ENCODE data around the gene FAM210B. TPM values are rescaled to one million over a fixed set of nuclear protein-coding genes. Genes with fewer than 3 reads are reported as not detected.

FAM210B gene
- total and polyA plus RNA-seq, 9 of the 15 experiments (the other 6 are each of a cell fraction or from before 2014, with no cell fraction given), result 12.1 to 87.3 (median 47.6) TPM

DNA sequence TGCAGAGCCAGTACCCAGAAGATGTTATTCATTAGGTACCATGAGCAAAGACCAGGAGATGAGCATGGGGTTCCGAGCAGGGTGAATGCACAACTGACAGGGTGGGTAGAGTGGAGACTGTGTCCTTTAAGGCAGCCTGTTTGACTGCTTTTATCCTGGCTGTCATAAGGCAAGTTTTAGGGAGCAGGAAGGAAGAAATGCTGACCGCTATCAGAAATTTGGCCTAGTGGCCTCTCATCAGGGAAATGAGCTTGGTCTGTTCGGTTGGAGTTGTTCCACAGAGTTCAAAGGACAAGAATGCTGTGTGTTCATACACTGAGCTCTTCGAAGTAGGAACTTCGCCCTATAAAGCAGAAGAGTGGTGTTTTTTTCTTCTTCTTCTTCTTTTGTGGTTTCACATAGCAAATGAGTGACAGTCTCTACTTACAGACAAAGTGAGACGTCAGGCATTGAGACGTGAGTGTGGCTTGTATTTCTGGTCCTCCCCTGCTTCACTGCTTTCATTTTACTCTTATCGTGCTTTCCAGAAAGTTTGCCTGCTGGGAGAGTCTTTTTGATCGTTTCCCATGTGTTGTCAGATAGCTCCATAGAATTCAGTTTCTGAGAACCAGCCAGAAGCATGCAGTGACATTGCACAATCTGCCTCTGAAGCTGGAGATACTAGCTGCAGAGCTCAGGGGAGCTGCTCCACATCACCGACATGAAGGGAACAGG is 53.1 kb downstream of the FAM210B start, which contains the start of gene CASS4 (continued):
- TF ChIP-seq, protein P1, sequence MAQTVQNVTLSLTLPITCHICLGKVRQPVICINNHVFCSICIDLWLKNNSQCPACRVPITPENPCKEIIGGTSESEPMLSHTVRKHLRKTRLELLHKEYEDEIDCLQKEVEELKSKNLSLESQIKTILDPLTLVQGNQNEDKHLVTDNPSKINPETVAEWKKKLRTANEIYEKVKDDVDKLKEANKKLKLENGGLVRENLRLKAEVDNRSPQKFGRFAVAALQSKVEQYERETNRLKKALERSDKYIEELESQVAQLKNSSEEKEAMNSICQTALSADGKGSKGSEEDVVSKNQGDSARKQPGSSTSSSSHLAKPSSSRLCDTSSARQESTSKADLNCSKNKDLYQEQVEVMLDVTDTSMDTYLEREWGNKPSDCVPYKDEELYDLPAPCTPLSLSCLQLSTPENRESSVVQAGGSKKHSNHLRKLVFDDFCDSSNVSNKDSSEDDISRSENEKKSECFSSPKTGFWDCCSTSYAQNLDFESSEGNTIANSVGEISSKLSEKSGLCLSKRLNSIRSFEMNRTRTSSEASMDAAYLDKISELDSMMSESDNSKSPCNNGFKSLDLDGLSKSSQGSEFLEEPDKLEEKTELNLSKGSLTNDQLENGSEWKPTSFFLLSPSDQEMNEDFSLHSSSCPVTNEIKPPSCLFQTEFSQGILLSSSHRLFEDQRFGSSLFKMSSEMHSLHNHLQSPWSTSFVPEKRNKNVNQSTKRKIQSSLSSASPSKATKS (CRISPR knock-in tag; IDR thresholded peaks at IDR 0.05), result no peak
- peak; percentile 97 for TF ChIP-seq POLR2AphosphoS5 (IDR thresholded peaks at IDR 0.05; ENCODE audit: control insufficient read depth, insufficient read depth, low read depth, low read length)
- peak; percentile 89; the same call in 1 of the 2 replicates for TF ChIP-seq CBX5 (IDR thresholded peaks at IDR 0.05; ENCODE audit: borderline replicate concordance, low read depth)
- no peak for TF ChIP-seq ARHGAP35 (IDR thresholded peaks at IDR 0.05; ENCODE audit: partially characterized antibody)
- TF ChIP-seq NR1H2 (CRISPR knock-in tag; IDR thresholded peaks at IDR 0.05), result no peak
- no peak for TF ChIP-seq NR0B1 (IDR thresholded peaks at IDR 0.05; ENCODE audit: partially characterized antibody)
- peak; percentile 98 for TF ChIP-seq DPF2 (IDR thresholded peaks at IDR 0.05)
- TF ChIP-seq, protein P2, sequence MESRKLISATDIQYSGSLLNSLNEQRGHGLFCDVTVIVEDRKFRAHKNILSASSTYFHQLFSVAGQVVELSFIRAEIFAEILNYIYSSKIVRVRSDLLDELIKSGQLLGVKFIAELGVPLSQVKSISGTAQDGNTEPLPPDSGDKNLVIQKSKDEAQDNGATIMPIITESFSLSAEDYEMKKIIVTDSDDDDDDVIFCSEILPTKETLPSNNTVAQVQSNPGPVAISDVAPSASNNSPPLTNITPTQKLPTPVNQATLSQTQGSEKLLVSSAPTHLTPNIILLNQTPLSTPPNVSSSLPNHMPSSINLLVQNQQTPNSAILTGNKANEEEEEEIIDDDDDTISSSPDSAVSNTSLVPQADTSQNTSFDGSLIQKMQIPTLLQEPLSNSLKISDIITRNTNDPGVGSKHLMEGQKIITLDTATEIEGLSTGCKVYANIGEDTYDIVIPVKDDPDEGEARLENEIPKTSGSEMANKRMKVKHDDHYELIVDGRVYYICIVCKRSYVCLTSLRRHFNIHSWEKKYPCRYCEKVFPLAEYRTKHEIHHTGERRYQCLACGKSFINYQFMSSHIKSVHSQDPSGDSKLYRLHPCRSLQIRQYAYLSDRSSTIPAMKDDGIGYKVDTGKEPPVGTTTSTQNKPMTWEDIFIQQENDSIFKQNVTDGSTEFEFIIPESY (CRISPR knock-in tag; IDR thresholded peaks at IDR 0.05), result peak; percentile 16; the same call in 1 of the 2 replicates
- TF ChIP-seq TAF15 (IDR thresholded peaks at IDR 0.05; ENCODE audit: low read depth, low read length), result no peak
- TF ChIP-seq PHF8 (IDR thresholded peaks at IDR 0.05; ENCODE audit: borderline replicate concordance, low read length), result no peak; the same call in 1 of the 2 replicates
- TF ChIP-seq NCOA2 (IDR thresholded peaks at IDR 0.05; ENCODE audit: partially characterized antibody in 2 of 2), result peak; percentile 60 to 64
- TF ChIP-seq POLR2A (conservative IDR thresholded peaks at IDR 0.05), result no peak
- TF ChIP-seq, protein P3, sequence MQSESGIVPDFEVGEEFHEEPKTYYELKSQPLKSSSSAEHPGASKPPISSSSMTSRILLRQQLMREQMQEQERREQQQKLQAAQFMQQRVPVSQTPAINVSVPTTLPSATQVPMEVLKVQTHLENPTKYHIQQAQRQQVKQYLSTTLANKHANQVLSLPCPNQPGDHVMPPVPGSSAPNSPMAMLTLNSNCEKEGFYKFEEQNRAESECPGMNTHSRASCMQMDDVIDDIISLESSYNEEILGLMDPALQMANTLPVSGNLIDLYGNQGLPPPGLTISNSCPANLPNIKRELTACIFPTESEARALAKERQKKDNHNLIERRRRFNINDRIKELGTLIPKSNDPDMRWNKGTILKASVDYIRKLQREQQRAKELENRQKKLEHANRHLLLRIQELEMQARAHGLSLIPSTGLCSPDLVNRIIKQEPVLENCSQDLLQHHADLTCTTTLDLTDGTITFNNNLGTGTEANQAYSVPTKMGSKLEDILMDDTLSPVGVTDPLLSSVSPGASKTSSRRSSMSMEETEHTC (IDR thresholded peaks at IDR 0.05), result peak; percentile 20; the same call in 1 of the 2 replicates
- no peak for TF ChIP-seq ZNF124 (CRISPR knock-in tag; IDR thresholded peaks at IDR 0.05)
- peak; percentile 96 for TF ChIP-seq CC2D1A (IDR thresholded peaks at IDR 0.05)
- no peak for TF ChIP-seq HMG20A (CRISPR knock-in tag; conservative IDR thresholded peaks at IDR 0.05)
- no peak for TF ChIP-seq POLR2B (IDR thresholded peaks at IDR 0.05; ENCODE audit: low read depth, partially characterized antibody)
- TF ChIP-seq ZNF444 (CRISPR knock-in tag; IDR thresholded peaks at IDR 0.05), result no peak
- no peak for TF ChIP-seq PHF20 (IDR thresholded peaks at IDR 0.05; ENCODE audit: partially characterized antibody)
